Left cardiac atrium (tissue), 4 donors: ENCODE results near the gene TBRG4. TPM values are rescaled to one million over a fixed set of nuclear protein-coding genes. Genes with fewer than 3 reads are reported as not detected.

Experiments used
- ATAC-seq, 2 donors: fragments of 200-7000 bp; cut with Tn5 transposase; one replicate each; pipeline ENCODE4 v1.9.1; 2020; ENCODE audit warnings: mild to moderate bottlenecking in 2 of 2, moderate library complexity in 2 of 2
- DNase-seq: peaks from one replicate; pipeline ENCODE4 v3.0.0-alpha.2; 2020
- intact Hi-C, 2 donors: fragments of 100-400 bp; cut with DNase I; formaldehyde crosslinking; loops; one replicate each; pipeline versions ENCODE4 v1.14.1 to v1.15.1; 2022 to 2023
- total RNA-seq, 2 donors: library from RNA; stranded (reverse); fragmentation: NEBNext Ultra II Directional; extraction: Animal tissue kit (Norgen Biotek cat#: 25700); gene quantifications; one replicate each; pipeline ENCODE4 v1.2.1, GENCODE V29; 2021
- donor health status: DM: no; HTN: yes; CAD: no.
- donor health status: DM: no; HTN: yes; CAD: no; lungs with severe emphysema.
- donor health status: DM: yes; HTN: yes; CAD: no.
- donor health status: Dilated cardiomyopathy.

Gene TBRG4
- total RNA-seq, 2 donors from 2014 or later: 59.0 to 66.9 TPM

DNA sequence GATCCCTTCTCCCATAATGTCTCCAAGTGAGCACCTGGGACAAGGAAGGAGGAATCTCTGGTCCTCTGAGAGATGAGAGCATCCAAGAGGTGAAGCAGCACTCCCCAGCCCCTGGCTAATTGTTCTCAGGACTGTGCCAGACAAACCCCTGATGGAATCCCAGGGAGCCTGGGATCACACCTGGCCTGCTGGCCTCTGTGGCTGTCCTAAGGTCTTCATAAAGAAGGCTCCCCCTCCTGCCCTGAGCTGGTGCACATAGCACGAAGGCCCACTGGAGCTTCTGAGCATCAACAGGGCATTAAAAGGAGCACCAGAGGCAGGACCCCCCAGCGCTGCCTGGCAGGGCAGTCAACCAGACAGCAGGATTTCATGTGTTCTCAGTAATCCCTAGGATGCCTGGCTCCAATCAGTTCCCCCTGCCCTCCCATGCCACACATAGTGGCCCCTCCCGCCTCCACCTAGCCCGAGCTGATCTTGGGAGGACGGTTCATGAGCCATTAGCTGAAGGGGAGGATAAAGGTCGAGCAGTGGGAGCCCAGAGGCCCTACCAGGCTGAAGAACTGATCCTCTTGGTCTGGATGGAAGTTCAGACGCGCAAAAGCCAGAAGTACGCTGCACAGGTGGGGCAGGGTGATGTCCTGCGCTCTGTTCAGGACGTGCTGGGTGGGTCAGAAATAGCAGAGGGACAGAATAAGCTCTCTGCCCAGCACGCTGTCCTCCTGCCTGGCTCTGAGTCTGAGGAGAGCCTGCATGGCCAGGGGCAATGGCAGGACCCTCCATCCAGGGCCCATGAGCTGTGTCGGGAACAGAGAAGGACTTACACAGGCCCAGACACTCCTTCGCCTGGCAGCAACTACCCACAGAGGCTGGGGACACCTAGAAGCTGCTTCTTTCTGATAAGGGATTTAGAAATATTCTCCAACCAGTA is 8.4 kb downstream of the TBRG4 start:
- no peak for ATAC-seq
- intact Hi-C loops: no loop called here
- no peak for DNase-seq

DNA sequence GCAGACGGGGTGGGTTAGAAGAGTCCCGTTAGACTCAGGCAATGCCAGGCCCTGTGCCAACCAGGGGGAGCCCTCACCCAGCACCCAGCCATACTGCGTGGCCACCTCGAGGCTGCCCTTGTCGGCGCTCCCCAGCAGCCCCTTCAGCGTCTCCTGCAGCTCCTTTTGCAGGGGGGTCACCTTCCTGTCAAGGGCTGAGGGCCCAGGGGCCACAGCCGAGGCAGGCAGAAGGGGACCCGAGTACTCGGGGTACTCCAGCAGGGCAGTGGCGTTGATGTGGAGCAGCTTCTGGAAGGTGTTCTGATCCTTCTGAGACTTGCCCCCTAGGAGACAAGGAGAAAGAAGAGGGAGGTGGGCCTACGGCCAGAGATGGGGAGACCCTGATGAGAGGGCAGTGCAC is 9.7 kb downstream of the TBRG4 start:
- intact Hi-C loops: no loop called here
- ATAC-seq (no peak), DNase-seq (no peak)

DNA sequence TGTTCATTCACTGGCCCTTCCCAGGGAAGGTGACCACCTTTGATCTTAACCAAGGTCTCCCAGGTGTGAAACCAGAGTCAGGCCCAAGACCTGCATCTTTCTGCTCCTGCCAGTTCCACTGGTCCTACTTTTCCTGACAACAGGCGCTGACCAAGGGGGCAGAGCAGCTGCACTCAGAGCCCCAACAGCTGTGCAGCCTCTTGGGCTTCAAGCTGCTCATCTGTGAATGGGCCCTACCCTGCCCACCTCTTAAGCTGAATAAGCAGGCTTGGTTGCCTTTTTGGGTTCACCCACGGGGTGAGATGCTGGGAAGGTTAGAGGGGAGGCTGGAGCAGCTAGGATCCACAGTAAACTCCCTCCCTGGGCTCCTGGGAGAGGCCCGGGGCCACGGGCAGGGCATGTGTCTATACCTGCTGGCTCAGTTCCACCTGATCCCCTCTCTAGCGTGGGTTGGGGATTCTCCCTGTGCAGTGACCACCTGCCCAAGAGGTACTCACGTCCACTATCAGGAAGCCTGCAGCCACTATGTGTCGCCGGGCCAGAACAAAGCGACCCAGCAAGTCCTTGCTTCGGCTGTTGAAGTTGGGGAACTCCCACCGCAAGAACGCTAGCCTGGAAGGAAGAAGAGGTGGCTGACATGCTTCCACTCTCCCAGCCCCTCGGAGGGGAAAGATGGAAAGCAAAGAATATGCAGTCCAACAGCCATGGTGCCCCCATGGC is 10.6 kb downstream of the TBRG4 start:
- ATAC-seq (no peak), DNase-seq (no peak)
- intact Hi-C loops: no loop called here

DNA sequence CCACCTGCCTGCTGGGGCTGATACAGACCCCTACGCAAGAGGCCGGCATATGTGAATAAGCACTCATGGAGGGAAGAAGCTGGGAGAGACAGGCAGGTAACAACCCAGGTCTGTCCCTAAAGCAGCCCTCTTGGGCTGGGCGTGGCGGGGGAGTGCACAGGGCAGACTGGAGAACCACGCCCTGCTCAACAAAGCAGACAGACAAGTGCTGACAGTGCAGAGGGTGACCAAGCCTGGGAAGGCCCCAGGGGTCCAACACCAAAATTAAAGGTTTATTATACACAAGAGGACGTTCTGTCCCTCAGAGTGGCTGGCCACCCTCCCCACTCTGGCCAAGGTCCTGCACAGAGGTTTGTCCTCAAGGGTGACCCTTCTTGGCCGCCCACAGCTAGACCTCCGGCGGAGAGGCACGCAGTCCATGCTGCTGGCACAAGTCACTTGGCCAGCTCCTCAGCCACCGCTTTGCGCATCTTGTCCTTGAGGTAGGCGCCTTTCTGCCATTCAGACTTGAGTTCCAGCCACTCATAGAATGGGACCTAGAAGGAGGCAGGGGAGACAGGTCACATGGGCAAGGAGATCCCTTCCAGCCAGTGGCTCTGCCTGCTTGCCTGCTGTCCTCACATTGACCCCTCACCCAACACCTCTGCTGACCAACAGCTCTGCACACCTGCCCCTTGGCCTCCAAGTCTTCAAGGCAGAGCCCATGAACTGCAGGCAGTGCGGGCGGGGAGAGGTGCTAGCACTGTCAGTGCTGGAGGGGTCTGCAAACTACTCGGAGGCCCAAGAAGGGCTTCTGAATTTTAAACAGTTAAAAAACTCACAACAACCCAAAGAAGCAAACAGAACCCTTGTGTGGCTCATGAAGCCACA is 11.4 kb downstream of the TBRG4 start:
- DNase-seq (no peak), ATAC-seq (peak in 1 of 2 donors; percentile 3)
- intact Hi-C loops: no loop called here

DNA sequence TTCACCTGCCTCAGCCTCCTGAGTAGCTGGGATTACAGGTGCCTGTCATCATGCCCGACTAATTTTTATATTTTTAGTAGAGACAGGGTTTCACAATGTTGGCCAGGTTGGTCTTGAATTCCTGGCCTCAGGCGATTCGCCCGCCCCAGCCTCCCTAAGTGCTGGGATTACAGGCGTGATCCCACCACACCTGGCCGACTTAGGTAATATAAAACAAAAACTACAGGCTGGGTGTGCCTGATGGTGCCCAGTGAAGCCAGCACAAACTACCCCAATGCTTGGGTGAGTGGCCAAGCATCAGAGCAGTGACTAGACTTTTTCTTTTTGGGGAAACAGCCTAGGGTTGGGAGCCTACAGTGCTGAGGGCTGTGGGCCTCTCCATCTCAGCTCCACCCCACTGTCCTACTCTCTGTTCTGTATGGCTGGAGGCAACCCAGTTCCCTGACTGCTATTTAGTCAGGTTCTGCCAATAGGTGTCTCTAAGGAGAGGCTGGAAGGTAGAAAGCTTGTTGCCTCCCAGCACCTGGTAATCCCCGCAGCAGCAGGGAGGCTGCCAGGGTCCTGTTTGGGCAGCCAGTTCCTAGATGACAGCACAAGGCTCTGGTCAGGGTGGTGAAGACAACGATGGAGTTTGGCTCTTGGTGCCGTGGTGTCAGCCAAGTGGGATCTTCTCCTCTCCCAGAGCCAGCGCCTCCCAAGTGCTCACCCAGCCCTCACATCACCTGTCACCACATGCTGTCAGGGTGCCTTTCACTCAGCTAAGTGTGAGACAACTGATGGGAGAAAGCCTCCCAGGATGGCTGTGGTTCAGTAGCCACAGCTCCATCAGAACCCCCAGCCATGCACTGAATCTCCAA is 12.3 kb downstream of the TBRG4 start:
- ATAC-seq (peak; percentile 78 to 86), DNase-seq (no peak)
- intact Hi-C loops: no loop called here

DNA sequence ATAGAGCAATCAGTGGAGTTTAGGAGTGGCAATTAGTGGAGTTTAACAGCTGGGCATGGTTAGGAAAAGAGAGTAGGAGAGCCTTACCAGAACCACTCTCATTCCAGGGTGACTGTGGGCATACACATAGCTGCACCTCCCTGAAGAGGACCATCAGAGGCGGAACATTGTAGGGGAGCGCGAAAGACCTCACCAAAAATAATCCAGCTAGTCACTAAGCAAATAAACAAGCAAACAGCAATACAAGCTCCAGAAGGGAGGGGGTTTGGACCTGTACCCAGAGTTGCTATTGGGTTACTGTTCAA is 18.6 kb downstream of the TBRG4 start:
- ATAC-seq (no peak), DNase-seq (no peak)
- intact Hi-C loops: no loop called here

DNA sequence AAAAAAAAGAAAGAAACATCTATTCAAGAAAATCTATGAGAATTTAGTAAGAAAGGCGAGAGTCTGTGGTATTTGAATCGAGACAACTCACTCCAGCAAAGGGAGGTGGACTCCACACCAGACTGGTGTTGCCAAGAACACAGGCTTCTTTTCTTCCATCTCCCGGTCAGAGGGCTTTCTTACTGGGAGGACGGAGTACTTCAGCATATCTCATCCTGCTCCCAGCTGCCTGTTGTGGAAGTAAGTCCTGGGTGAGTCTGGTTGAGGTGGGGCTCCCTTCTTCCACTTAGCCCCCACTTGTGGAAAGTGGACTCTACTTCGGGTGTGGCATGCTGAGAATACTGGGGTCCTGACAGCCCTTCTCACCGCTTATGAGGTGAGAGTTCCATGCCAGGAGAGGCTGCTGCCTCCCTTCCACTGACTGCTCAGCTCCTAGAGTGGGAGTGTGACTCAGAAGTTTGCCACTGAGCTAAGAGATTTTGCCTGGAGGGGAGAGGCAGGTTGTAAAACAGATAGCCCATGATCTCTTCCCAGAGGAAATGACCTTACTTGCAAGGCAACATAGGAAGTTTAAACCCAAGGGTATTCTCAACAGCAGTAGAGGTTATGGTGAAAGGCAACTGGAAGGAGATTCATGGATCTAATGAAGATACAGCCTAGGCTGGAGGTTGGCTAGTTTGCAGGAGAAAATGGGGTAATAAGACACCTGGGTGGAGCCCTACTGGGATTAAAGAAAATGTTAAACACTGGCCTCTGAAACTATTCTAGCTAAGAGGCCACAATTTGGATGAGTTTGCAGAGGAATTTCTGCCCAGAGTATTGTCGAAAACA is 19.2 kb downstream of the TBRG4 start:
- no peak for ATAC-seq

DNA sequence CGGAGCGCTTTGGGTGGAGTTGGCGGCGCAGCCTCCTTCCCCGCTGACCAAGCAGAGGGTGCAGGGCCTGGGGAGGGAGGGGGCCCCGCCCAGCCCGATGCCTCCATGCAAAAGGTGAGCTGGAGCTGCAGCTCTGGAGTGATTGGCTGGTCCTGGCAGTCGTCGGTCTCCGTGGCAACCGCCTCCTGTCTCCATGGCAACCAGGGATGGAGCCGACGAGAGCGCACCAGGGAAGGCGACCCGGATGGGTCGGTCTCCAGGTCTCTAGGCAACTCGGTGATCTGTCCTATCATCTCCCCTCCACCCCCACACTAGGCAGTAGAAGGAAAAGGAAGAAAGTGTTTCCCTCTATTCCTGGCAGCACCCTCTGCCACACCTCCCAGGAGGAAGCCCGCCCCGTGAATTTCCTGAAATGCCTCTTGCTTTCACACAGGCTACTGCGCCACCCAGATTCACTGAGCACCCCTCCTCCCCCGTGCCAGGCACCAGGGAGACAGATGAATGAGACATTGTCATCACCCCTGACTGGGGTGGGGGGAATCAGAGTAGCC is 22.1 kb downstream of the TBRG4 start:
- DNase-seq (peak; percentile 61), ATAC-seq (peak; percentile 39 to 53)
- intact Hi-C loops: no loop called here

More for the DNA sequence above, 19.2 kb downstream of the TBRG4 start:
- intact Hi-C loops: no loop called here
- no peak for DNase-seq

DNA sequence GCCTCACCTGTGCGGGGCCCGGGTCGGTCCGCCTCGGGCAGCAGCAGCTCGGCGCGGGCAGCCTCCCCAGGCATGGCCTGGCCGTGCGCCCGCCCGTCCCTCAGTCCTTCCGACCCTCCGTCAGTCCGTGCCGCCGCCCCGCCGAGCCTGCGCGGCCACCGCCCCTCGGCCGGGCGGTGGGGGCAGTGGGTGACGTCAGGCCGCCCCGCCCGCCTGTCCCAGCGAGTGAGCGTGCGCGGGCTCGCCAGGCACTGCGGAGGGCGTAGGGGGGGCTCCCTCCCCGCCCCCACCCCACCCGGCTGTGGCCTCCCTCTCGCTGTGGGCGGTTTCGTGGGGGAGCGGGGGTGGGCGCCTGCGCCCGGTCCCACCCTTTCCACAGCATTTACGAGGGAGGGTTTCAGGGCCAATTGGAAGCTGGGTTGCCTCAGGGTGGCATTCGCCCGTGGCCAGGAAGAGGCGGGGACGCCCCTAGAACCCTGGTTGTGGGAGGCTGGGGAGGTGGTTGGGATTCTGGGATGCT is 22.6 kb downstream of the TBRG4 start, which contains the start of gene NACAD:
NACAD (minus strand) TSS at position 149 of the 520 bp plus-strand sequence; CDS start at position 74, 75 bp downstream.
- peak; percentile 65 for DNase-seq
- intact Hi-C loops: no loop called here
- peak; percentile 92 for ATAC-seq

DNA sequence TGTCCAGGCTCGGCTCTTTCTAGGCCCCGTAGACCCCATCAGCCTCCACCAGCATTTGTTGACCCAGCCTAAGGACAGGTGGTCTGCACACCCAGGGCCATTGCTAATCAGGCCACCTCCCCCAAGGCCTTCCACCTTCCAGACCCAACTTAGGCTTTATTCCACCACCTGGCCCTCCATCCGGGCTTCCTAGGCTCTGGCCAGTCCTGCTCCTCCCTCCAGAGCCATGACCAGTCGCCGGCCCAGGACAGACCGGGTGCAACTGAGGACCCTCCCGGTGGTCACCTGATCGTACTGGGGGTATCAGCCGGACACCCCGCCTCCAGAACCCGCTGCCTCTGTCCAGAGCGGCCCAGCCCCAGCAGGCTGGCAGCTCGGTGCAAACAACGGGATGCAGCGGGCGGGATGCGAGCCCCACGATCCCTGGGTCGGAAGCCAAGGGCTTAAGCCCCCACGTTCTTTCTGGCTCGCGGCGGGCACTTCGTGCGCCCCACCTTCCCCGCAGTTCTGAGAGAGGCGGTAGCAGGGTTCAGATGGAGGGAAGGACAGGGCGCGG is 23.3 kb downstream of the TBRG4 start:
- intact Hi-C loops: no loop called here
- DNase-seq (no peak), ATAC-seq (peak; percentile 17)

DNA sequence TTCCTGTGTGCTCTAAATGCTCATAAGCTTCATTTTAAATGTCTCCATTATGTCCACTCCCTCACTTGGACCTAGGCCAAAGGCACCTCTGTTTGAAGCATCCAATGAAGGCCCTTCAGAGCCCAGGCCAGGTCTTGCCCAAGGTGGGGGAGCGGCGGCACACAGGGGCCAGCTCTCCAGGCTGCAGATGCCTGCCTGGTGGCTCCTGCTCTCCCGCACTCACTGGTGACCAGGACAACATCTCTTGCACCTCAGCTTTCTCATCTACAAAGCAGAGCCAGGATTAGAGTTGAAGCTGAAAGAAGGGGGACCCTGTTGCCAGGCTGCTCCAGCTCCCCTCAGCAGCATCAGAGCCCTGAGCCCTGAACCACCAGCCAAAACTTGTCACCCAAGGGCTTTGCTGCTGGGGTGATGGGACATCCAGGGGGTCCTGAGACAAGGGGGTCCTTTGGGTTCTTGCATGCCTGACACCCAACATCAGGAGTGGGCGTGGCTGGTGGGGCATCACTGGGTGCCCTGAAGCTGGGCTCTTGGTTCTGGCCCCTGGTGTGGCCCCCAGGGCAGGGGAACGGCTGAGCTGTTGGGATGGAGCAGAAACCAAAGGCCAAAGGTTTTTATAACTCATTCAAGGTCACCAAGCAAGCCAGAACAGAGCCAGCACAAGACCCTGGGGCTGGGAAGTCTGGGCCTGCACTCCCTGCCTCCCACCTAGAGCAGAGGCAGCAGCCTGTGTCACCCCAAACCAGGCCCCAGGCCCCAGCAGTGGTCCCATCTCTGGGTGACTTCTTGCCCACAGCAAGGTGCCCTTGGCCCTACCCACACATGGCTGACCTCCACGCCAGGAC is 24.0 kb downstream of the TBRG4 start:
- intact Hi-C loops: no loop called here
- ATAC-seq: no peak
- DNase-seq: no peak

DNA sequence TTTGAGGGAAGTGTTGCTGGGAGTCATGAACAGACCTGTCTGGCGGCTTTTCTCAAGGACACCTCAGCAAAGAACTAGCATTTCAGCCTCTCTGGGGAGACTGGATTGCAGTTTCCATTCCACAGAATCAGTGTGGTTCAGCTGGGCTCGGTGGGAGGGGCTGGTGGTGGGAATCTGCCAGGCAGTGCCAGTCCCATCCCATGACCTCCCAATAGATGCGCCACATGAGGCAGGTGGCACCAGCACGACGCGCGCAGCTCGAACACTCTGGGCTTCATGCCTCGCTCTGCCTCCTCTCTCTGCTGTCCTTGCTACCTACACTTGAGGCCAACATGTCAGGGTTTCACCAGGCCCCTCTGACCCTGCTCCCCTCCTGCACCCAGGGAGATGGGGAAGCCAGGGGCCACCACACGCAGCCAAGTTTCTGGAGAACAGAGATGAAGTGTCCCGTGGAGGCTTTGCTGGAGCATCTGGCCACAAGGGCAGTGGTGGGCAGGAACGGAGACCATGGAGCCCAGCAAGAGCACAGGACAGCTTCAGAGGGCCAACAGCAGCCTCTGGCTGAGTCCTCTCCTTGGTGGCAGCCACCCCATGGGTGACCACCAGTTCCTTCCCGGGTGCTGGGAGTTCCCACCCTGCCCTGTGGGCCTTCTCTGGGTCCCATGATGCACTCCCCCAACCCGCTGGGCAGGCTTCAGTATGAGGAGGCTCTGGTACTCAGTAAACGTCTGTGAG is 25.0 kb downstream of the TBRG4 start:
- intact Hi-C loops: no loop called here
- no peak for ATAC-seq
- no peak for DNase-seq

DNA sequence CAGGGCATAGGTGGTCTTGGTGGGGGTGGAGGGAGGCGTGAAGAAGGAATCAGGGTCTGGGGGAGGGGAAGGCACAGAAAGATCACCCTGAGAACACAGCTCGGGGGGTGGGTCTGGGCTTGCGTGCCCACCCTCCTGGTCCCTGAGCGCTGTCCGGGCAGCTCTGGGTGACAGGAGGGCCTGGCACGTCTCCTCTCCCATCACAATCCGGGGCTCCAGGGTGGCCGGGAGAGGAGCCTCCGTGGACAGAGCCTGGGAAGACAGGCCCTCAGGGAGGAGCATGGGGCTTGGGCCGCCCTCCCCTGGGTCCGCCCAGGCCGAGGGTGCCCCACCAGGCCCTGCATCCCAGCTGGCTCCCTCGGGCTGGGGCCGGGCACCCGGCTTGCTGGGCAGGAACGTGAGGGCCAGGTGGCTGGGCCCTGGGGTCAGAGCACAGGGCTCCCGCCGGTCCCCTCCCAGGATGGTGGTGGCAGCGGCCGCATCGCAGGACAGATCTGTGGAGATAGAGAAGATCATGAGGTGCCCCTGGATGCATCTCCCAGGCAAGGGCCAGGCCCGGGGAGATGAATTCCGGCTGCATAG is 25.8 kb downstream of the TBRG4 start:
- intact Hi-C loops: no loop called here
- DNase-seq: no peak

DNA sequence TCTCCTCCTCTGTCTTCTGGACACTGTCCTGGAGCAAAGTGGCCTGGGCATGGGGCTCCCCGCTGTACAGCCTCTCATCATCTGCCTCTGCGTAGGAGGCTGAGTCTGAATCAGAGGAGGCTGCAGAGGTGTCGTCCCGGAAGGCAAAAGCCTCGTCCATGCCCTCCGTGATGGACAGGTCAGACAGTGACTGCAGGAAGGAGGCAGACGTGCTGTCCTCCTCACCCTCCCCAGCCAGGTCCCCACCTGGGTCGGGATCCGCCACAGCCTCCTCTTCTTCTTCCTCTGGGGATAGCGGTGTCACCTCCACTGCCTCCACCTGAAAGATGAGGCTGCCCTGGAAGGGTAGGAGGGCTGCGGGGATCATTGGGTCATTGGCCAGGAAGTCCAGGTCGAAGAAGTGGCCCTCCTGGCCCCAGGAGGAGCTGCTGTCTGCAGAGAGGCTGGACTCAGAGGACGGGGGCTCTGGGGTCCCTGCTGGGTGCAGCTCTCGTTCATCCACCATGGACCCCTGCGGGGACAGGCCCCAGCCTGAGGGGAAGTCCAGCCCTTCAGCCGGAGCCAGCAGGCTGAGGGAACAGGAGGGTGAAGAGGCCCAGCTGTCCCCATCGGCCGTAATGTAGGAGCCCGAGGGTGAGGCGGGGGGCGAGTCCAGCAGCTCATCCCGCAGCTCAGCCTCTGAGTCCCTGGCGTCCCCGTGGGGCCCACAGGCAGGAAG is 26.4 kb downstream of the TBRG4 start:
- DNase-seq: no peak
- no peak for ATAC-seq
- intact Hi-C loops: no loop called here

More for the DNA sequence above, 25.8 kb downstream of the TBRG4 start:
- no peak for ATAC-seq
